Left renal cortex interstitium (tissue), 4 donors: Measurements from ENCODE around the gene PIN4. TPM values are rescaled to one million over a fixed set of nuclear protein-coding genes. Genes with fewer than 3 reads are reported as not detected.
A peak's percentile ranks its signal among the peaks of the same experiment; 100 is the strongest.
"Not testable (repeated sequence)": the region's sequence is repeated elsewhere in the genome, so short reads cannot be mapped to it uniquely, and the experiment has no call there.

Experiments used
- DNase-seq, 4 donors: peaks; one replicate each; pipeline ENCODE4 v3.0.0-alpha.2; 2013; ENCODE audit warnings: low read depth in 4 of 4, low spot score in 2 of 4, missing footprints in 1 of 4
- polyA plus RNA-seq, 4 donors: library from polyadenylated mRNA; unstranded; fragments of 120-200 nt; gene quantifications; one replicate each; pipeline ENCODE4 v1.2.1, GENCODE V29; 2013; ENCODE audit not compliant: insufficient read length in 4 of 4

The PIN4 gene
- 10 to 100 TPM; 42.7 to 58.1 (median 48.1) TPM for polyA plus RNA-seq

GRCh38 chrX:72181178-72182125 lies at the start of gene PIN4:
Gene PIN4 (plus strand): TSS chrX:72181757. CDS start chrX:72181786, 29 bp downstream.
- DNase-seq = peak; percentile 76 to 91 (median 88)

- DNase-seq = no peak
Measured at GRCh38 chrX:72132456-72132855, 49.1 kb upstream of the PIN4 start.

- DNase-seq = no peak
Measured at GRCh38 chrX:72133851-72134546, 47.6 kb upstream of the PIN4 start.

GRCh38 chrX:72137846-72138495 lies 43.6 kb upstream of the PIN4 start:
- DNase-seq = no peak

- no peak for DNase-seq
Measured at GRCh38 chrX:72139538-72139937, 42.0 kb upstream of the PIN4 start.

GRCh38 chrX:72141372-72142004 lies 40.1 kb upstream of the PIN4 start:
- no peak for DNase-seq

GRCh38 chrX:72142094-72142793 lies 39.3 kb upstream of the PIN4 start:
- no peak for DNase-seq

GRCh38 chrX:72142794-72143608 lies 38.6 kb upstream of the PIN4 start:
- no peak for DNase-seq

- DNase-seq = no peak
Measured at GRCh38 chrX:72143609-72143907, 38.0 kb upstream of the PIN4 start.

GRCh38 chrX:72145181-72145580 lies 36.4 kb upstream of the PIN4 start:
- no peak for DNase-seq

- no peak for DNase-seq
Measured at GRCh38 chrX:72146527-72146926, 35.0 kb upstream of the PIN4 start.

- no peak for DNase-seq
Measured at GRCh38 chrX:72158773-72159172, 22.8 kb upstream of the PIN4 start.

- DNase-seq = no peak
Measured at GRCh38 chrX:72159769-72160168, 21.8 kb upstream of the PIN4 start.

GRCh38 chrX:72165551-72165950 lies 16.0 kb upstream of the PIN4 start:
- no peak for DNase-seq

- no peak for DNase-seq
Measured at GRCh38 chrX:72169008-72169728, 12.4 kb upstream of the PIN4 start.

GRCh38 chrX:72176289-72176688 lies 5.3 kb upstream of the PIN4 start:
- not testable (repeated sequence) for DNase-seq

- DNase-seq = no peak
Measured at GRCh38 chrX:72176981-72177380, 4.6 kb upstream of the PIN4 start.

GRCh38 chrX:72180539-72180938 lies 1.0 kb upstream of the PIN4 start:
- DNase-seq = no peak

GRCh38 chrX:72182924-72183323 lies 1.4 kb downstream of the PIN4 start:
- DNase-seq = no peak
